HG03108 (cell line): Measurements from ENCODE around the gene KCNJ6.

Experiments
- ATAC-seq: cut with Tn5 transposase; IDR thresholded peaks from one replicate; pipeline ENCODE4 v1.9.1; 2021; ENCODE audit warnings: moderate library complexity; ENCODE audit not compliant: unreplicated experiment

Gene KCNJ6

DNA sequence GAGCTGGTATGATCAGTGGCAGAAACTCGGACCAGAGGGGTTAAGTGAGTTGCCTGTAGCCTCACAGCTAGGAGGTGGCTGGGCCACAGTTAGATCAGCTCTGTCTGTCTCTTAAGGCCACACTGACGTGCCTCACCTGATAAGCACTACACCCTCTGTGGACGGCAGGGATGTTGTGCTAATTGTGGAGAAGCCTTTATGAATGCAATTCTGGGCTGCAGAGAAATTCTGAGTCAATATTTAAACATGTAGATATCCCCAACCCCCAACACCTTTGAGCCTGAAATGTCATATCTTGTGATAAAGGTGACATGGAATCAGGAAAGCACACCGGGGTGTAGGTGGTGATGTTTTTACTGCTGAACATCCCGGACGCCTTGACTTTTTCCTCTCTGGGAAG, 88.3 kb downstream of the KCNJ6 start:
- no peak for ATAC-seq

DNA sequence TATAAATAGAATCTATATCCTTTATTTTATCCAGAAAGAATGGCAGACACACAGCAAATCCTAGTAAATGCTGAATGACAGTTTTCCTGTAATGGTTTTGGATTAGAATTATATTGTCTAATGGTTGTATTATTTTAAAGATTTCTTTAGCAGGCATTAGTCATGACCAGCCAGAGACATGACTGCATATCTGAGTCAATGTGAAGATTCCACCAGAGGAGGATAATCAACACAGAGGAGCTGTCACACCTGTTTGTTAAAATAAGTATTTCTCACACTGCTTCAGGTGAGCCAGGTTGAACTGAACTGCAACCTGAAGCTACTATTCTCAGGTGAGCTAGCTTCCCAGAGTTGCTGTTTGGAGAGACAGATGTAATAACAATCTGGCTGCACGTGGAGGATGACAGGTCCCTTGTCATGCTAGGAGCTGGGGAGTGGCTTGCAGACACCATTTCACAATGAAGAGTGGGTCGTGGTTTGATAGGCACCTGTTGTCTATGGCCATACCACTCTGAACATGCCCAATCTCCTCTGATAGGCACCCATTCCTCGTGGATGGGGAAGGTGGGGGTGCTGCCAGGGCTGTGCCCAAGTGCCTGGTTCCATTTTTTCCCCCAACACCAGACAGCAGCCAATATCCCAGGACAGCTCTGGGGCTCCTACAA, 94.3 kb downstream of the KCNJ6 start:
- ATAC-seq: no peak

DNA sequence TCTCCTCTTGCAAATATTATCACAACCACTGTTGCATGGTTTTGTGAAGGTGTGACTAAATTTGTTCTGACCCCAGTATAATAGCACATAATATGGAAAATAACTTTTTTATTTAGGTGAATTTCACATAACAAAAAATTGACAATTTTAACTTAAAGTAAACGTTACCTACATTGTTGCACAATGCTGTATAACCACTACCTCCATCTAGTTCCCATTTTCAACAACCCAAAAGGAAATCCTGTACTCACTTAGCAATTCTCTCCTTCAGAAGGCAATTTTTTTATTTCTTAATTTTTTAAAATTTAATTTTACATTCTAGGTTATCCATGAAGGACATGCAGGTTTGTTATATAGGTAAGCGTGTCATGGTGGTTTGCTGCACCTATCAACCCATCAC, 95.2 kb downstream of the KCNJ6 start:
- no peak for ATAC-seq

DNA sequence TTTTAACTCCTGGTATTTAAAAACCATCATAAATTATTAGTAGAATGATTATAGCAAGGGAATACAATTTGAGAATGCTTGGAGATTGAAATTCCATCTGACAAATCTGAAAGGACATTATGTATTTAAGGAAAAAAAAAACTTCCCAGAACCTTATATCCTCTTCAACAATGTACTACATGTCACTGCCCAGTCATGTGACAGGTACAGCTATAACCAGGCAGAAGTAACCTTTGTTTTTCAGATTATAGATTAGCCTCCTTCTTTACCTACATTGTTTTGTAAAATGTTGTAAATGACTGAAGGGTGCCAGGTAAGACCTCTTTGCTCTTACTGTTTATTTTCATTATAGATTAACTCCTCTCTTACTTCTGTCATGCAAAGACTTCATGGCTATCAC, 96.9 kb downstream of the KCNJ6 start:
- no peak for ATAC-seq

DNA sequence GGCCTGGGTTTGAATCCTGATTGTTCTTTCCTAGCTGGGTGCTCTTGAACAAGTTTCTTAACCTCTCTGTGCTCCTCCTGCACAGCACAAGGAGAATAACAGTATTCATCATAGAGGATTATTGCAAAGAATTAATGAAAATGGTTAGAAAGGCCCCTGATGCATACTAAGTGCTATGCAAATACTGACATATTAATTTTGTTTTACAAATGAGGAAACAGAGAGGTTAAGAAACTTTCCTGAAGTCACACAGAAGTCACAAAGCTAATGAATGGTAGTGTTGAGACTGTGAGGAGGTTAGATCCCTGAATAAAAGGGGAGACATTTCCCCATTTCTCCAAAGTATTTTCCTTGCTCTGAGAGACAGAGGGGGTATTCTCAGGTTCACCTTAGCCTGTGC, 99.0 kb downstream of the KCNJ6 start:
- no peak for ATAC-seq

DNA sequence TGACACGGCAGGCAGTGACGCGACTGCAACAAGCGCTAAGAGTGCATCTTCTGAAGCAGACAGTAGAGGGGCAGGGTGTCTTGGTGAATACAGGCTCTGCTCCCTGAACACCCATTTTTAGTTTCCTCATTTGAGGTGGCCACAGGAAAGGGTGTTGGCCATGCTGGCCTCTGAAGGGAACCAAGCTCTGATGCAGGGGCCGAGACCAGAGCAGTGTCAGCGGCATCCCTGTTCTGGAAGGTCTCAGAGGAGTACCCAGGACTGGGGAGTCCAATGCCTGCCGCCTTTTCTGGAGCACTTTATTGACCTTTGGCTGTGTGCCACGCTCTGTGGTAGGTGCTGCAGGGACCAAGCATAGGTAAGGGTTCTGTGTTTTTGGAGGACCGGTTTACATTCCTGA, 100.4 kb downstream of the KCNJ6 start:
- ATAC-seq: no peak

DNA sequence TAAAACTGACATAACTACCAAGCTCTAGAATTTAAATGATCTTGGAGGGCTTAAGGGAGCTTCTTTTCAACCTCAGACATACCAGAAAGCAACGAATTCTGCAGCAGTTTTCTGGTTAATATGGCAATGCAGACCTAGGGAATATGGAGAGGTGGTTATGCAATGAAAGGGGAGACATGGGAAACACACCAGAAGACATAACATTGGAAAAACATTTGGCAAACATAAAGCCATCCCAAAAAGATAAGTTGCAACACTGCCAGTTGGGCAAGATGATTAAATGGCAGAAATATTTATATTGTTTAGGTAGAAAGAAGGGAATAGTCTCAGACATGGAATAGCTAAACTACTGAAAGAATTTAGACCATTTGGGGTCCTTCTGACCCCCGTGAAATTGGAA, 104.5 kb downstream of the KCNJ6 start:
- no peak for ATAC-seq

DNA sequence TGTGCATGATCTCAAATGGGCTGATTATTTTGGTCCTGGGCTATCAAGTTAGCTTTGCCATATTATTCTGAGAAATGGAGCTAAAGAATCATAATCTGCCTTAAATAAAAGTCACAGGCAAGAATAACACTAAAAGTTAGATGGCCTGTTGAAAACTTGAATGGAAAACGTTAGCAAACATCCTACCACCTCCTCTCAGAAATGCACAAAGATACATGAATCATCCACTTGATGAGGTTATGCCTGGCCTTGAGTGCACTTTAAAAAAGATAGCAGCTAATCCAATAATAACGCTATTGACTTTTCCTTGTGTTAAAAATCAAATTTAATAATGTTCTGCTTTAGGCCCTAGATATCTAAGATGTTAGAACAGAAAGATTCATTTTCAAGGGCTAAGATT, 108.0 kb downstream of the KCNJ6 start:
- ATAC-seq: no peak

DNA sequence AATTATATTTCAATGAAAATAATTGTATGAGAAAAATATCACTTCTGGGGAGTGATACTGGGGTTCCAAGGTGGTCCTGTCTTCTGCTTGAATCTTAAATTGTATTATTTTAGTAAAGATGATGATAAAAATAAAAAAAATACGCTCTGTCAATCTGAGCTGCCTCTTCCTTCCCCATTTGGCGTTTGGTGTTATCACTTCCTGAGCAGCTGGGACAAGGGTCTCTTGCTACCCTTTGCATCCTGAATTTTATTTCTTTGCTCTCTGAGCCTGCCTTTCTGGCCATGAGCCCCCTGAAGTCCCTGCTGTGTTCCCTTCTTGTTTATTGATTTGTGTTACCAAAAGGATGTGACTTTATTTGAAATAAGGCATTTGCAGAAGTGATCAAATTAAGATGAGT, 111.0 kb downstream of the KCNJ6 start:
- no peak for ATAC-seq

DNA sequence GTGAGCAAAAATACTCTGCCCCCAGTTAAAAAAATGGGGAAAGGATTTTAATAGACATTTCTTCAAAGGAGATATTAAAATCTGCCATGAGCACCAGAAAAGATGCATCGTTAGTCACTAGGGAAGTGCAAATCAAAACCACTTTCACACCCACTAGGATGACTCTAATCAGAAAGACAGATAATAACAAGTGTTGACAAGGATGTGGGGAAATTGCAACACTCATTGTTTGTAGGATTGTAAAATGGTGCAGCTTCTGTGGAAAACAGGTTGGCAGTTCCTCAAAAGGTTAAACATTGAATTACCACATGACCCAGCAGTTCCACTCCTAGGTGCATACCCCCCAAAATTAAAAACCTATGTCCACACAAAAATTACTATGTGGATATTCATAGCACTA, 112.3 kb downstream of the KCNJ6 start:
- ATAC-seq: no peak

DNA sequence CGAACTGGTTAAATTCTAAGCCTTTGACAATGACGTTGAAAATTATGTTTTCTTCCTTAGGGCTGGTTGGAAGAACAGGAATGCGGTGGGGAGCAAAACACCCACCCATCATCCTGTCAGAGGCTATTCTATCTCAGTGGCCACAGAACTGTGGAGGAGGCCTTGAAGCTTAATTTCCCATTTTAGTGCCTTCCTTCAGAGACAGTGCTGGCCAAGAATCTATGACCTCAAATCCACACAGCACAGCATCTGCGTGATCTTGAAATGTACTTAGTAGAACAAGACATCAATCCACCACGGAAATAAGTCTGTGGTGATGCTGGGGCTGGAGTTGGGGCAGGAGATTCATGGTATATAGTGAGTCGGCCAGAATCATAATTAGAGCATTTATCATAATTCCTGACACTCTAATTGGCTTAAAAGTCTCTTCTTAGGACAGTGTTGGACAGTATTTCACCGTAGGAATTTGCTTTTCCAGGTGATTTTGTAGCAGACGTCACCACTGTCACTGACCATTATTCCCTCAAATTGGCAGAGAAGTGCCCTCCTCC, 113.1 kb downstream of the KCNJ6 start:
- ATAC-seq: no peak

DNA sequence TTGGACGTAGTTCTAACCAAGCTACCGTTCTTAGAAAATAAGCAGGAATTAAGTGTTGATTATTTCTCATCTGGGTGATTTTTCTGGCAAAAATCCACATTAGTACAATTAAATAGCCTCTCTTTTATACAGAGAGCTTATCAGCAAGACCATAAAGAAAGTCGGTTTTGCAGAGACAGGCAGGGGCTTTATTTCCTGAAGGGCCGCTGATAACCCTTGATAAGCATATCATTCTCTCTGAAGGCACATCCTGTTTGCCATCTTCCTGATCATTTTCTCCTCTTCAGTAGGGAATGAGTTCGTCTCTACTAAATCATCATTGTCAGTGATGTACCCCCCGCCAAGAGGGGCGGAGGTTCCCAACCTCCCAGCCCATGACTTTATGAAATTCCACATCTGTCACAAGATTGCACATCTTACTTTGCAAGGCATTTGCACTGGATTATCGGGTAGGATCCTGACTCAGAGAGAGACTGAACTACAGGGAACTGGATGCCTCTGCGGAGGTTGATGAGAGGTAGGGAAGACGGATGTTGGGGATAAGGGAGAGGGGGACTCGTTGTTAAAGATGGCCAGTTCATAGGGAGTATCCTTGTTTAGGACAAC, 115.7 kb downstream of the KCNJ6 start:
- ATAC-seq: no peak

DNA sequence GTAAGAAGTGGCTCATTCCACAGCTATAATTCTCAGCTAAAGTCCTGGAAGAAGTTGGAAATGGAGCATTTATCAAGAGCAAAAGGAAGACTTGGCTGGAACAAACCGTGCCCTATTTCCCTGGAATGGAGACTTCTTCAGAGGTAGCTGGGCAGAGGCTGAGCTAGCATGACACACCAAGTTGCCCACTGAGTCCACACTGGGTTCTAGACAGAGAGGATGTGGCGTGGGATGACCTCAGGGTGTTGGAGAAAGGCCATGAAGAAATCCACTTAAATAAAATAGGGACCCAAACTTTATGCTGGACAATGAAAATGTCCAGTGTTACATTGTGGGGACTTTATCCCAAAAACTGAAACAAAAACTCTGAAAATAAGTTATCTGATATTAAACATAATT, 116.2 kb downstream of the KCNJ6 start:
- ATAC-seq: no peak

DNA sequence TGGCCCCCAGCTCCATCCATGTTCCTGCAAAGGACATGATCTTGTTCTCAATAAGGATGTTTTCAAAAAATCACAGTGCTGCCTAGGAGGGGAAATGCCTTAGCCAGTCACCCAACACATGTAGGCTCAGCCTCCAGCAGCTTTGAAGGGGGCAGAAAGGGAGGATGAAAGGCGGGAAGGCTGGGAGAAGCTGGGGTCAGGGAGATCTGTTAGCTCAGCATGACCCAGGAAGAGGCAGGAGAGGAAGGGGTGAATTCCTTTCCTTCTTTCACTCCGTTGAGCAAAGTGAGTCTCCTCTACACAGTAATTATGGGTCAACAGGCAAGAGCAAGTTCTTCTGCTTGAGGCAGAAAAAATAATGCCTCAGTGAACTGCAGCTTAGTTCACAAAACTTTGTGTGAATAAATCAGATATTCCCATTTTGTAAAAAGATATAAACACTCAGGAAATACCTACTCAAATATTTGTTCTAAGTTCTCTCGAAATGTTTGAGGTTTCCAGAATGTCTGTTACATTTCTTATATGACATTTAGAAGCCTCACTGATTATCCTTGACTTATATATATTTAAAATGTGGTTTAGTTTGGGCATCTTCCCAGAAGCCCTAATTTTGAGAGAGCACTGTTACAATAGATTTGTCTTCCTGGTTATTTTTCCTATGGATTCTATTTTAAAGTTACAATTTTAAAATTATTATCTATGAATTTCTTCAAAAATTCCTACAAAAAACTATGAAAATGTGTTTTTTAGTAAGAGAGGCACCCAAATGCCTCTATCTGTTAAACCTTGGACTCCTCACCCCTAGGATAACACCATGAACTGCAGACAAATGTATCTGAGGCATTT, 116.8 kb downstream of the KCNJ6 start:
- no peak for ATAC-seq

DNA sequence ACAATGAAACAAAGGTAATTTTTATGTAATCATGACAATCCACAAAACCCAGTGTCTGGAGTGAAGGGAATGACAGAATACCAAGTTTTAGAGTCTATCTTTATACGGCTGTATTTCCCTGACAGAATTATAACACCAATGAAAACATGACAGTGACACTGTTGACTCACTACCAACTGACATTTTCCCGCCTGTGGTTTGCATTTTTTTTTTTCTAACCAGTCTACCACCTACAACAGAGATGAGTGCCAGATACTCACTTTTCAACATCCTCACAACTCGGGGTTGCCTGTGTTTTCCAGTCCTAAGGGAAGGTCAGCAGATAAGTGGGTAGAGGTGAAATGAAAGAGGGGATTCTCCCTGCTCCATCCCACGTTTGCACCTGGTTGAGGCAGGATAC, 118.9 kb downstream of the KCNJ6 start:
- no peak for ATAC-seq

DNA sequence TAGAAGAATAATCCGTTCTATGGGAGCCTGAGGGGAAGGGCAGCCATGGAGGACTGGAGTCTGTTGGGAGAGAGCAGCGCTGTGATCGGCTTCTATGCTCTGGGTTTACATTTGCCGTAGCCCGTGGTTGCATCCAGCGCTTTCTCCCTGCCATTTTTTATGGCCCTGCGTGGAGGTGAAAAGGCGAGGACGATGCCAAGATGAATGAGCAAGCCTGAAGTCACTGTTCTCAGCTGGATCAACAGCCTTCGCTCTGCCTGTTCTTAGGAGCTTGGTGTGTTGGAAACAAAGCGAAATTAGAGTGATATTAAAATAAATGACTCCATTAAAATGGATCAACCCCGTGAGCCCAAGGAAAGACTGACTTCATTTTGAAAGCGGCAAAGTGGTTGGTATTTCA, 120.2 kb downstream of the KCNJ6 start:
- no peak for ATAC-seq

DNA sequence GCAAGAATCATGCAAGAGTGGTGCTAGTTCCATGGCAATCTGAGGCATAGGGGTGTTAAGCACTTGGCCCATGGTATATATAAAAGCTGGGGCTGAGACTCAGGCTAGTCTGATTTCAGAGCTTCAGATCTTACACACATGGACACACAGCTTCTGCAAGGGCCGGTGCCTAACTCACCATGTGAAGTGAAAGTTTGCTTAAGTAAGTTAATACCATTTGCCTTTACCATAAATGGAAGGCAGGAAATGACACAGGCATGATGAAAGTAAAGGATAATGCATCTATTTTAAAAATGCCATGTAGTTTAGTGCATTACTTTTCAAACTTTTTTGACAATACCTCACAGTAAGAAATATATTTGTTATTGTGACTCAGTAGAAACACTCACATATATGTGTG, 122.6 kb downstream of the KCNJ6 start:
- ATAC-seq: no peak

DNA sequence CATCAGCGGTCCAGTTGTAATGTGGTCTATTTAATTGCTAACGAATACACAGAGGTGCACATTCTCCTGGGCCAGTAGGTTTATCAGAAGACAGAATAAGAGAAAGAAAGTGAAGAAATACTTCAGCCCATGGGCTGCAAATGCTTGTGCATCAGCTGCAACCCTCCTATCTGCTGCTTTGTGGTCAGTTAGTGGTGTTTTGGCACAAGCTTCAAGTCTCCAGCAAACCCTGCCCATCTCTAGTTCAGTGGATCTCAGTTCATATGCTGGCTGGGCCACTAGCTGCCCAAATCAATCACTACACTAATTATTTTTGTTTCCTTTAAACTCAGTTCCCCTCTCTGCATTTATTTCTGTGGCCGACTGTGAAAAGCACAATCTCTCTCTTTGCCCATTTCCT, 124.2 kb downstream of the KCNJ6 start:
- no peak for ATAC-seq

DNA sequence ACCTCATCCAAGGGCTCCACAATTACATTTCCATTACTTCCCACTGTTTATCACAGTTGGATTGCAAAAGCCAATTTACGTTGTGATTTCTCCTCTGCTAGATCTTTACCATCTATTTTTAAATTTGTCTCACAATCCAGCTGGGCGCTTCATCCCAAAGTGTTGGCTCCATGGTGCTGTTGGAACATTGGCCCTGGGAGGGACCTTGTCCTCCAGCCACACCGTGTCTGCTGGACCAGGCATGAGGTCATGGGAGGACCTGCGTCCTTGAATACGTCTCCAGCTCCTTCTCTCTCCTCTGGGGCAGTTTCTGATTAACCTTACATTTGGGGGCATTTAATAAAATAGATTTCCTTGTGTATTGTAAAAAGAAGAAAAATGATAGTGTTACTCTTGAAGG, 125.4 kb downstream of the KCNJ6 start:
- no peak for ATAC-seq

DNA sequence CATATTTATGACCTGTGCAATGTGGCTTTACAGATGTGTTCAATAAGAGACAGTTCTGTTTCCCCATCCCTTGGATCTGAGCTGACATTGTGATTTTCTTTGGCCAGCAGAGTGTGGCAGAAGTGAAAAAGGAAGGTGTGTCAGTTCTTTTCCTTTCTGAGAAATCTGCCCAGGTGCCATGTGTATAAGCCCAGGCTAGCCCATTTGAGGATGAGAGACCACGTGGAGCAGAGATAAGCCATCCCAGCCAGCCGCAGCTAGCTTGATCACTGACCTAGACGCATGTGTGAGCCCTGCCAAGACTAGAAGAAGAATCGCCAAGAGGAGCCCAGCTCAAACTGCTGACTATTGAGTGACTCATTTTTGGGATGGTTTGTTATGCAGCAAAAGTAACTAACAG, 127.8 kb downstream of the KCNJ6 start:
- ATAC-seq: no peak

DNA sequence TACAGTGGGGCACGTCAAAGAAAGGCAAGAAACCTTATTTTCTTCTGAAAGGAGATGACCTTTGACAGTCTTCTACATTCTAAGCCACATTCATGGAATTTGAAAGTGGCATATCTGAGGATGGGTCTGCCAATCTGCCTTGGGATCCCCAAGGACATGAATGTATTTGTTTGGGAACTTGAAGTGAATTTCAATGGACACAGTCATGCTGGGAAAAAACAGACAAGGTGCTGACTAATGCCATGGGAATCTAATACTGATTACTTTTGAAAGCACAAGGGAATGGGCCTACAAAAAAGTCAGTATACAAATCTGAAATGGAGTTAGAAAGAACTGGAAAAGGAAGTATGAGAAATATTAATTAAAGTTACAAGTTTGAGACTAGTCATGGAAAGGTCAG, 128.8 kb downstream of the KCNJ6 start:
- ATAC-seq: no peak
